Pulmonary artery endothelial cell (primary cell): ENCODE measurements around the gene PDE10A. TPM values are rescaled to one million over a fixed set of nuclear protein-coding genes. Genes with fewer than 3 reads are reported as not detected.

Source experiments
- DNase-seq: peaks from one replicate; pipeline ENCODE4 v3.0.0-alpha.2; 2011; ENCODE audit warnings: low read depth, low spot score
- total RNA-seq: library from RNA; depleted of rRNA; stranded (reverse); fragments of >200 nt; gene quantifications from 2 replicates; pipeline ENCODE4 v1.2.3, GENCODE V29; 2014

The PDE10A gene
- total RNA-seq, 1 donor from 2014 or later, result 7.1 TPM

- DNase-seq, result no peak
Observed at GRCh38 chr6:165417278-165417865, 245.7 kb downstream of the PDE10A start.

- no peak for DNase-seq
Observed at GRCh38 chr6:165404697-165405096, 258.3 kb downstream of the PDE10A start.

- no peak for DNase-seq
Observed at GRCh38 chr6:165404296-165404695, 258.7 kb downstream of the PDE10A start.

GRCh38 chr6:165403006-165403595, 259.9 kb downstream of the PDE10A start:
- no peak for DNase-seq

GRCh38 chr6:165401092-165401491, 261.9 kb downstream of the PDE10A start:
- no peak for DNase-seq

- no peak for DNase-seq
Observed at GRCh38 chr6:165390475-165390874, 272.6 kb downstream of the PDE10A start.

GRCh38 chr6:165389534-165389933, 273.5 kb downstream of the PDE10A start:
- no peak for DNase-seq

- DNase-seq, result no peak
Observed at GRCh38 chr6:165383323-165383722, 279.7 kb downstream of the PDE10A start.

- no peak for DNase-seq
Observed at GRCh38 chr6:165376100-165376499, 286.9 kb downstream of the PDE10A start.

GRCh38 chr6:165365371-165365770, 297.7 kb downstream of the PDE10A start:
- DNase-seq, result no peak

- DNase-seq, result no peak
Observed at GRCh38 chr6:165345700-165346099, 317.3 kb downstream of the PDE10A start.

GRCh38 chr6:165340532-165340931, 322.5 kb downstream of the PDE10A start:
- DNase-seq, result no peak

GRCh38 chr6:165325609-165326008, 337.4 kb downstream of the PDE10A start:
- DNase-seq, result no peak

- no peak for DNase-seq
Observed at GRCh38 chr6:165321555-165322145, 341.4 kb downstream of the PDE10A start.

GRCh38 chr6:165321150-165321549, 341.9 kb downstream of the PDE10A start:
- DNase-seq, result no peak

- DNase-seq, result no peak
Observed at GRCh38 chr6:165317723-165318122, 345.3 kb downstream of the PDE10A start.

- DNase-seq, result peak; percentile 29
Observed at GRCh38 chr6:165308926-165309731, 353.9 kb downstream of the PDE10A start, which contains the start of gene C6orf118. Gene C6orf118, minus strand, starts transcription at chr6:165309605. Its CDS starts 19 bp downstream, at chr6:165309586.

- no peak for DNase-seq
Observed at GRCh38 chr6:165306955-165307354, 356.1 kb downstream of the PDE10A start.

GRCh38 chr6:165301372-165302246, 361.4 kb downstream of the PDE10A start:
- DNase-seq, result no peak

- no peak for DNase-seq
Observed at GRCh38 chr6:165300422-165300936, 362.6 kb downstream of the PDE10A start.

GRCh38 chr6:165298875-165299274, 364.2 kb downstream of the PDE10A start:
- DNase-seq, result no peak
